GM18520 (cell line): ENCODE results near the gene MRPL46.
"Not testable (repeated sequence)": the region's sequence is repeated elsewhere in the genome, so short reads cannot be mapped to it uniquely, and the experiment has no call there.

ENCODE experiments used
- ATAC-seq: cut with Tn5 transposase; IDR thresholded peaks from one replicate; pipeline ENCODE4 v1.9.1; 2021; ENCODE audit not compliant: unreplicated experiment

MRPL46 gene

DNA sequence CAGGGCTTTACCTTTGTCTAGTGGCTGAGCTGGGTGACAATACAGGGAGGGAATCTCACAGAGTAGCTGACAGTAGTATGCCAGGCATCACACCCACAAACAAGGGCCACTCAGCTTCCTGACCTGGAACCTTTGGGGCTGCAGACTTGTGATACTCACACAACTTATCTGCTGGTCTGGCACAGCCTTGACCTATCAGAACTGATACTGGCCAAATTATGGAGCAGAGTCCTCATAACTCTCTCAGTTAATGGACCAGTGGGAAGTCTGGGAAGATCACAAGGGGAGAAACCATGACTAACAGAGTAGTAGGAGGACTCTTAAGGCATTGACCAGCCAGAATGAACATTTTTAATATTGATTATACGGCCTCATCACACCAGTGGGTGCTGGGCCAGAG is 19.4 kb downstream of the MRPL46 start:
- no peak for ATAC-seq

DNA sequence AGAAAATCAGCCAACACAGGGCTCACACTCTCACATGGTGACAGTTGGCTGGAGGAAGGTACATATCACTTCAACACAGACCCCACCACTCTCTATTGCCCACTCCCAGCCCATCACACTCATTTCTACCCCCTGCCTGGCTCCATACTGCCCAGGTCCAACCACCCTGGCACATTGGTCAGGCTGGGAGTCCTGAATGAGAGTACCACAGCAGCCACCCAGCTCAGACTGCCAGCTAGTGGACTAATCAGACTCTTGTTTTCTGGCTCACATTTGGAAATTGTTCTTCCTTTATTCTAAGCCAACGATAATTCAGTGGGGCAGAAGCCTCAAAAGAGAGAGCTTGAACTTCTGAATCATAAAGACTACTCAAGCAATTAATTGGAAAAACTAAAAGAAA is 20.0 kb downstream of the MRPL46 start:
- ATAC-seq: no peak

DNA sequence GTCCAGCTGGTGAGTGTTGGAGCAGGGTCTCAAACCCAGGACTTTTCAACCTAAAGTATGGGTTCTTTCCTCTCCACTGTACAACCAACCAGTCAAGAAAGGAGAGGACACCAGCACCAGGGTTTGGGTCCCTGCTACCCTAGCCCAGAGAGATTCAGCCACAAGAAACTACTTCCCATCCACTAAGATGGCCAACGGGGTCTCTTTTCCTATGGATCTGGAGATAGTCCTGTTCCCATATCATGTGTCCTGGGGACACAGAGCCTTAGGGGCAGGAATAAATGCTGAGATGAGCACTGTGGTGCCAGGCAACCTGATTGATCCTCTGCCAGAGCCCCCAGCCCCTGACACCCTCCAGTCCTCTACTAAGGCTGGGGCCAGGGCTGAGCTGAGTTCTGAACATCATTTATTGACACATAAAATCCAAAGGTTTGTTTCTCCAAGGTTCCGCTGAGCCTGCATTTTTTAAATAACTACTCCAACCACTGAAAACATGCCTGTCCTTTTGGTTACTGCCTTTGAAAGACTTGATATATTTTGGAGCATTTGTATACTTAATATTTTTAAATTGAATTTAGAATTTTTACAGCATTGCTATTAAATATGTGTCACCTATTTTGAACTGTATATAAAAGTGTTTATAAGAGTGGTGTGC is 26.0 kb downstream of the MRPL46 start:
- ATAC-seq: no peak

DNA sequence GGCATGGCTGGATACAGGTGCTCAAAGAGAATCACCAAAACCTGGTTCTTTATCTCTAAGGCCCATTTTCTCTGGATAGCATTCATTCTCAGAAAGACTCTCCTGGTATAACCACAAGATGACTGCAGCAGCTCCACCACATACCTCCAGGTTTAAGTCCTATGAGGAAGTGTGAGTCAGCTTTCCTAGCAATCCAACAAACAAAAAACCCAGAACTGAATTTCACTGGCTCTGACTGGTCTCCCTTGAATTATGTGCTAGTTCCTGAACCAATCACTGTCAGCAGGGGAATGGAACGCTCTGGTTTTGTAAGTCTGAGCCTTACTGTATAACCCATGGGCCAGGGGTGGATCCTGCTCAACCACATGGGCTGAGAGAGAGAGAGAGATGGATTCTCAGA is 27.2 kb downstream of the MRPL46 start:
- no peak for ATAC-seq

DNA sequence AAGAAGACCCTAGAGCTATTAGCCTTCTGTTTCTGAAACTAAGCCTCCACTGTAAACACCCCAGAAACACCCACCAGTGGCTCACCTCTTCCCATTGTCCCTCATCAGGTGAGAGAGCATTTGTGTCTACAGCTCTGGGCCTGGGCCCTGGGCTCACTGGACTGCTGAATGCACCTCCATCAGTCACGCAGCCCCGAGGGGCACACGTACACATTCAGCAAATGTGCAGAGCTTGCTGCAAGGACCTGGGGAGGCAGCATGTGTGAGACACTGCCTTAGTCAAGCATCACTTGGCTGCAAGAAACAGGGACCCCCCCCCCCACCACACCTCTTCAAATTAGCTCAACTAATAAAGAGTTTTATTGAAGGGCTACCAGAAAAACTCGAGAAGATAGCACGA is 29.0 kb downstream of the MRPL46 start:
- ATAC-seq: no peak

DNA sequence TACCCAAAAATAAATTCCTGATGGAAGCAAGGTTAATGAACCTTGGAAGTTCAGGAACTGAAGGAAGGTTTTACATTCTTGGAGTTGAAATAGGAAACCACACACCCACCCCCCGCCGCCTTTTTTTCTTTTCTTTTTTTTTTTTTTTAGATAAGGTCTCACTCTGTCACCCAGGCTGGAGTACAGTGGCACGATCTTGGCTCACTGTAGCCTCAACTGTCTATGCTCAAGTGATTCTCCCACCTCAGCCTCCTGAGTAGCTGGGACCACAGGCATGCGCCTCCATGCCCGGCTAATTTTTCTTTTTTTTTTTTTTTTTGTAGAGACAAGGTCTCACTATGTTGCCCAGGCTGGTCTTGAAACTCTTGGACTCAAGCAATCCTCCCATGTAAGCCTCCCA is 33.1 kb downstream of the MRPL46 start:
- ATAC-seq: not testable (repeated sequence)

DNA sequence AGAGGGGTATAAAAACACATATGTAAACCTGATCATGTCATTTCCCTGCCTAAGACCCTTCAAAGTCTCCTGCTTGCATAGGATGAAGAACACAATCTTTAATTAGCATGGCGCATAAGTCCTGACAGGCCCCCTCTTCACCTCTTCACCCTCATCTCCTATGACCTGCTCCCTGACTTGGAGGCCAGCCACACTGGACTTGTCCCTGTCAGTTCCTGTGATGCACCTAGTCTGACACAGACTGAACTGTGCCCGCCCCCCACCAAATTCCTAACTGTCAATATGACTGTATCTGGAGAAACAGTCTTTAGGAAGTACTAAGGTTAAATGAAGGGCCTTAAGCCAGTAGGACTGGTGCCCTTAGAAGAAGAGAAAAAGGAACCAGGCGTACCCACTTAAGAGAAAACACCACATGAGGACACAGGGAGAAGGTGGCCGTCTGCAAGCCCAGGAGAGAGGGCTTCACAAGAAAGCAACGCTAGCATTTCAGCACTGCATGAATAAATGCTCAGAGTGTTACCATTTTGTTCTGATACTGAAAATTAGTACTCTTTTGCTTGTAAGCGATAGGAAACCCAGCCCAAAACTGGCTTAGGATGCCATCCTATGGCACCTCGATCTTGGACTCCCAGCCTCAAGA is 34.0 kb downstream of the MRPL46 start:
- no peak for ATAC-seq

DNA sequence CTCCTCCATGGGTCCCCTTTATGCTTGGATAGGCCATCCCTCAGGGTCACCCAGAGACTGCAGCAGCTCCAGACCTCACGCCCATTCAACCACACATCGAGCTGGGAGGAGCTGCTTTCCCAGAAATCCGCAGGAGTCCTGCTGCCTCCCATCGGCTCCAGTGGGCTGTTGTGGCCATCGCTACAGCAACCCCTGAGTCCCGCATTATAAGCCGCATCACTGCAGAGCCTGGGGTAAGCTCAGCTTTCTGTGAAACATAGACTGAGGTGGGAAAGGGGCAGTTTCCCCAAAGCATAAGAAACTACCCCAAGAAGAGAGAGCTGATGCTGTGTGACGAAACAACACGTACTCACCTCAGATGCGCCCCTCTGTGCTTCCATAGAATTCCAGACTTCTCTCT is 35.7 kb downstream of the MRPL46 start:
- ATAC-seq: no peak

DNA sequence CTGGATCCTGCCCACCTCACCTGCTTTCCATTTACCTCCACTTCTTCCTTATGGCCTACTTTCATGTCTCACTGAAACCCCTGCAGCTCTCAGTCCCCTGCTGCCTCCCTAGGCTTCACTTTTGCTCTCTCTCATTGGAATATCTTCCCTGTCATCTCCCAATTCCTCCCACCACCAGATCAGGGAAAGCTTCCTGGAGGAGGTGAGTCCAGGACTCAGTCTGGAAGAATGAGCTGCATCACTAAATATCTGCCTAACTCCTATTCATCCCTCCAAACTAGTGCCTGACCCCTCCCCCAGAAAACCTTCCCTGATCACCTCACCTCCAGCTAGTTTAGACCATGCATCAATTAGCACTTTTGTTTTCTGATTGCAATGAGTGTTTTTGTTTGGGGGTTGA is 37.1 kb downstream of the MRPL46 start:
- ATAC-seq: no peak

DNA sequence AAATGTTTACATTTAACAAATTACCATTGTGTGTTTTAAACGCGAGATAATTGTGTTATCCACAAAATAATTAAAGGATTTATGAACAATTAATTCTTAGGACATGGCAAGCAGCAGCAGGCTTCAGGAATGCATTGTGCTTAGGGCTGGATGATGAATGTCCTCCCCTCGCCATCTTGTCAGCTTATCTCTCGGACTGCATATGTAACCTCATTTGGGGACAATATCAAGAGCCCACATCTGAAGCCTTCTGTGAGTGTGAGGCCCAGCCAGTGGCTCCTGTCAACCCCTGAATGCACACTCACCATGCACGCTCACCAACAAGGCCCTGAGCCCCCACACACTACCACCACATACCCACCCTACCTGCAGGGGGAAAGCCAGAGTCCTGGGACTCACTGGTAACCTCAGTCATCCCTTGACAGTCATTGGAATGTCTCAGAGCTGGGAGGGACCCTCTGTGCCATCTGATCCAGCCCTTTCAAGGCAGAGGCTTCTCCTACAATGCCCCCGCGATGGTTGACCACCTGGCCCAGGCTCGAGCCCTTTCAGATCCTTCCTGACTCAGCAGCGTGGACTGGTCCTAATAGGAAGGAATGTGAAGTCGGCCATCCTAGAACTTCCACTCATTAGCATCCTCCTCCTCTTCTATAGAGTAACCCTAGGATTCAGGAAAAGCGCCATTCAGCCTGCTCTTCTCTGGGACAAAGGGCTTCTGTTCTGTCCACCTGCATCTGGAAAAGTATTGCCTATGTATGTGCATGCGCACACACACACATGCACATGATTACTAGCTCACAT is 38.2 kb downstream of the MRPL46 start:
- ATAC-seq: no peak

DNA sequence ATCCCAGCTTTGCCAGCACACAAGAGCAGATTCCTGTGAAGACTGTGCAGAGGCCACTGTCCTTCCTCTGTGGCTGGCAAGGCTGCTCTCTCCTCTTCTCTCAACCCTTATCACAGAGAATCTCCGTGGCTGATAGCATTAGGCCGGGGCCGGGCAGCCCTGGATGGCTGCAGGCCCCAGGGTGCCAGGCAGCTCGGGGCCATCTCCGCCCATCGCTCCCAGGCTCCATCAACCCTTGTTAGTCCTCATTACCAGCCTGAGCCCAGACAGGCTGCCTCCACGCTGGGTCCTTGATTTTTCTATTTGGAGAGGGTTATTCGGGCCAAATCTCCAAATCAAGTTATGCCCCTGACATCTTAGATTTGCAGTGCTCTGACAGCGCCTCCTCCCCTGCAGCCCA is 39.1 kb downstream of the MRPL46 start:
- no peak for ATAC-seq

DNA sequence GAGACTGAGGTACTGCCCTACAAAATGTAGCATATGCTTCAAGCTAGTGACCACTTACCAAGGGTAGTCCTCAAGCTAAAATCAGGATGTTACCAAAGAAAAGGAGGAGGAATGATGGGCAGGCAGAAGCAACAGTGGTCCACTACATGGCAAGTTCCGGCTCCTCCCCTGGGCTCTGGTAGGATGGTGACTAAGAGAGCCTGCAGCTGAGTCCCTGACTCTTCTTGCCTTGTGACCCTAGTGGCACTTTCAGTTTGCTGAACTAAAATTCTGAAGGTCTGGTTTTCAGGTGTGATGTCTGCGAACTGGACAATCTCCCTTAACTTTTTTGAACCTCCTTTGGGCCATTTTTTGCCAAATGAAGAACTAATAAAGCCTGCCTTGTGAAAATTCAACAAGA is 40.9 kb downstream of the MRPL46 start:
- ATAC-seq: no peak

DNA sequence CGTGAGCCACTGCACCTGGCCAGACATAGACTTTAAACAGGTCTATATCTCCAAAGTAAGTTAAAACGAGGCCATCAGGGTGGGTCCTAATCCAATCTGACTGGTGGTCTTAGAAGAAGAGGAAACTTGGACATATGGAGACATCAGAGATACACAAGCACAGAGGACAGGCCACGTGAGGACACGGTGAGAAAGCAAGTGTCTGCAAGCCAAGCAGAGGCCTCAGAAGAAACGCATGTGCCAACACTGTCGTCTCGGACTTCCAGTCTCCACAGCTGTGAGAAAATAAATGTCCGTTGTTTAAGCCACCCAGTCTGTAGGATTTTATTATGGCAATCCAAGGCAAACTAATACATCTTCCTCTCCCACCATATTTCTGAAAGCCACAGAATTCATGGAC is 43.9 kb downstream of the MRPL46 start:
- no peak for ATAC-seq

DNA sequence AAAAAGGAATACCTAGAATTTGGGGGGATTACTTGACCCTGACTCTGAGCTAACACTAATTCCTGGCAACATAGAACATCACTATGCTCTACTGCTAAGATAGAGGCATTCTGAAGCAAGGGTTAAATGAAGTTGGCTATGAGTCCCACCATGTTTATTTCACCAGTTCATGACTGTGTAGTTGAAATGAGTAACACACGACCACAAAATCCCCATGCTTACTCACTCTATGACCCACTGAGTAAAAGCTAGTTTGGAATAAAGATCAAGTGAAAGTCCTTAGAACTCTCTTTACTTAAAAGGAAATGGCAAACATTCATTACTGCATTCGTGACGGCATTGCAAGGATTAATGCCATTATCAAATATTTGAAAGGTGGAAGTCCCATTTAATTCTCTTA is 47.4 kb downstream of the MRPL46 start:
- peak; percentile 55 for ATAC-seq
